Measurements from ENCODE around the gene KLHDC3.

KLHDC3 gene

DNA sequence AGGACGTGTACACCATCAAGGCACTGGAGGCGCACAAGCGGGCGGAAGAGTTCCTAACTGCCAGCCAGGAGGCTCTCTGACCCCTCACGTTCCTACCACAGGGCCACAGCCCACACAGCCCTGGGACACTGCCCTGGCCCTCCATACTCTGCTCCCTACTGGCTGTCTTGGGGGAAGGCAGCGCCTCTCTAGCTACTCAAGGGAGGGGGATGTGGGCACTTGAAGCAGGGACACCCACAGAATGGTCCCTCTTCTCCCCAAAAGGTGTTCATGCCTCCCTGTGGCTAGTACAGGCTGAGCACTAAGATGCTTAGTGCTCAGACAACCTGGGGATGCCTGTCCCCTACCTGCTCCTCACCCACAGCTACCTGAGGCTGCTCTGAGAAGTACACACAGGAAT lies 2.8 kb upstream of the KLHDC3 start:
- Histone ChIP-seq H3K9ac (ENCODE audit: low read length) (no peak overlapping the region; the same call in 1 of the 2 replicates), H3K4me3 (ENCODE audit: low read depth, low read length, poor library complexity, severe bottlenecking) (no peak overlapping the region), H3K9me2 (ENCODE audit: low read depth, low read length) (no peaks in the 10 kb centered on the region), H3K4me1 (ENCODE audit: insufficient read depth, low read length, severe bottlenecking) (peaks cover 23% of the 10 kb centered on the region), H3K79me2 (ENCODE audit: insufficient read depth, low read length) (peaks cover 10% of the 10 kb centered on the region; the same call in 1 of the 2 replicates), H3K36me3 (ENCODE audit: insufficient read depth, low read length) (peaks cover 60% of the 10 kb centered on the region), H2AFZ (ENCODE audit: low read length) (no peak overlapping the region), H3K27ac (ENCODE audit: low read depth, low read length, poor library complexity, severe bottlenecking) (no peak overlapping the region), H3K27me3 (ENCODE audit: insufficient read depth, low read length) (no peaks in the 10 kb centered on the region), H3F3A (ENCODE audit: insufficient read depth, low read length) (no peaks in the 10 kb centered on the region), H3K9me3 (ENCODE audit: low read length) (no peaks in the 10 kb centered on the region), H3K4me2 (ENCODE audit: low read length) (no peak overlapping the region), H4K20me1 (ENCODE audit: insufficient read depth, low read length) (no peaks in the 10 kb centered on the region)
- TF ChIP-seq, protein P1, sequence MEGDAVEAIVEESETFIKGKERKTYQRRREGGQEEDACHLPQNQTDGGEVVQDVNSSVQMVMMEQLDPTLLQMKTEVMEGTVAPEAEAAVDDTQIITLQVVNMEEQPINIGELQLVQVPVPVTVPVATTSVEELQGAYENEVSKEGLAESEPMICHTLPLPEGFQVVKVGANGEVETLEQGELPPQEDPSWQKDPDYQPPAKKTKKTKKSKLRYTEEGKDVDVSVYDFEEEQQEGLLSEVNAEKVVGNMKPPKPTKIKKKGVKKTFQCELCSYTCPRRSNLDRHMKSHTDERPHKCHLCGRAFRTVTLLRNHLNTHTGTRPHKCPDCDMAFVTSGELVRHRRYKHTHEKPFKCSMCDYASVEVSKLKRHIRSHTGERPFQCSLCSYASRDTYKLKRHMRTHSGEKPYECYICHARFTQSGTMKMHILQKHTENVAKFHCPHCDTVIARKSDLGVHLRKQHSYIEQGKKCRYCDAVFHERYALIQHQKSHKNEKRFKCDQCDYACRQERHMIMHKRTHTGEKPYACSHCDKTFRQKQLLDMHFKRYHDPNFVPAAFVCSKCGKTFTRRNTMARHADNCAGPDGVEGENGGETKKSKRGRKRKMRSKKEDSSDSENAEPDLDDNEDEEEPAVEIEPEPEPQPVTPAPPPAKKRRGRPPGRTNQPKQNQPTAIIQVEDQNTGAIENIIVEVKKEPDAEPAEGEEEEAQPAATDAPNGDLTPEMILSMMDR (IDR thresholded peaks at IDR 0.05; ENCODE audit: low read length), result no peak
- TF ChIP-seq EZH2 (IDR thresholded peaks at IDR 0.05; ENCODE audit: borderline replicate concordance, low read length), result no peak

DNA sequence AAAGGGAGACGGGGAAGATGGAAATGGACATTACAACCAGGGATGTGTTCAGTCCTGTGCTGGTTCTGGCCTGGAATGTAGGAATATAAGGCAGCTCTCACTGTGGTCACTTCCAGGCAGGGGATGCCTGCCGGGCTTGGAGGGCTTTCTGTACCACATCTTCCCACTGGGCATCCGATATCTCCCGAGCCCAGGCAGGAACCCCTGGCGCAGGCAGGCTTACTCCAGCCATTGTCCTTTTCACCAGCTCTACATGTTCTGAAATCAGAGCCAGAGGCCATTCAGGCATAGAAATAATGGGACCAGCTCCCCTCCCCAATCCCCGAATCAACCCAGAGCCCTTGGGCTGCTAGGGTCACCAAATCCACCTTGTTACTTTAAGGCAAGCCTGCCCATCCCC lies 1.7 kb upstream of the KLHDC3 start:
- Histone ChIP-seq H3K4me2 (ENCODE audit: low read length) (peak overlapping the region; percentile 87), H3K27me3 (ENCODE audit: insufficient read depth, low read length) (no peaks in the 10 kb centered on the region), H3K4me3 (ENCODE audit: low read depth, low read length, poor library complexity, severe bottlenecking) (peak overlapping the region; percentile 75), H3K9me2 (ENCODE audit: low read depth, low read length) (no peaks in the 10 kb centered on the region), H3K36me3 (ENCODE audit: insufficient read depth, low read length) (peaks cover 53% of the 10 kb centered on the region), H2AFZ (ENCODE audit: low read length) (no peak overlapping the region), H3K4me1 (ENCODE audit: insufficient read depth, low read length, severe bottlenecking) (peaks cover 23% of the 10 kb centered on the region), H4K20me1 (ENCODE audit: insufficient read depth, low read length) (no peaks in the 10 kb centered on the region), H3K9me3 (ENCODE audit: low read length) (no peaks in the 10 kb centered on the region), H3F3A (ENCODE audit: insufficient read depth, low read length) (no peaks in the 10 kb centered on the region), H3K9ac (ENCODE audit: low read length) (peak overlapping the region; percentile 89; the same call in 1 of the 2 replicates), H3K27ac (ENCODE audit: low read depth, low read length, poor library complexity, severe bottlenecking) (no peak overlapping the region), H3K79me2 (ENCODE audit: insufficient read depth, low read length) (peaks cover 10% of the 10 kb centered on the region; the same call in 1 of the 2 replicates)
- TF ChIP-seq, protein P1 (IDR thresholded peaks at IDR 0.05; ENCODE audit: low read length), result no peak
- TF ChIP-seq EZH2 (IDR thresholded peaks at IDR 0.05; ENCODE audit: borderline replicate concordance, low read length), result no peak

DNA sequence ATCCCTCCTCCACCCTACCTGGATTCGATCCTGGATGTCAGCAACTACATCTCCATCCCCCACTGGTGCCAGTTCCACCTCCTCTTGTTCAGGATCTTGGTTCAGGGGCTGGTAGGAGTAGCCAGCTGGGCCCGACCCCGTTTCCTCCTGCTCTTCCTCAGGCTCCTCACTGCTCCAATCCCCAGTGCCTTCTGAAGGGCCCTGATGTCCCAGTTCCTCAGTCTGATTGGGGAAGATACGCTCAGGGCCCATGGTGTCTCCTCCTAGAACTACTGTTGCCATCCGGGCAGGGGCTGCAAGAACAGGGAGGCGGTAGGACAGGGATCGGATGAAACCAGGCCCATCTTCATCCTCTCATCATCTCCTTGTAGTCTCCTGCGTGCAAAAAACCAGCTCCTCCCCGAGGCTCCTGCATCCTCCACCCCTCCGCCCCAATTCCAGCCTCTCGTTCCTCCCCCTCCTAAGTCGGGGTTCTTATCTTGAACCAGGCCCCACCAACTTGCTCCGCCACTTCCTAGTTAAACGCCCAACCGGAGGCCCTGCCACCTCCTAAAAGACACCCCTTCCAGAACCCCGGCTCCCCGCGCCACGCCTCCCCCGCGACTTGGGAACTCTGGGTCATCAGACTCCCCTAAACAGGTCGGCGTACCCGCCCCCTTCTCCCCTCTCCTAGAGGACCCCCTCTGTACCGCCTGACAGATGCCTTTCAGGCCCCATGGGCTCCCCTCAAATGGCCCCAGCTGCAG lies 779 bp upstream of the KLHDC3 start:
- H3F3A ChIP-seq (ENCODE audit: insufficient read depth, low read length), result no peaks in the 10 kb centered on the region
- H3K36me3 ChIP-seq (ENCODE audit: insufficient read depth, low read length), result peaks cover 53% of the 10 kb centered on the region
- H3K27ac ChIP-seq (ENCODE audit: low read depth, low read length, poor library complexity, severe bottlenecking), result peak overlapping the region; percentile 29
- H4K20me1 ChIP-seq (ENCODE audit: insufficient read depth, low read length), result no peaks in the 10 kb centered on the region
- TF ChIP-seq, protein P1 (IDR thresholded peaks at IDR 0.05; ENCODE audit: low read length), result no peak
- no peak for TF ChIP-seq EZH2 (IDR thresholded peaks at IDR 0.05; ENCODE audit: borderline replicate concordance, low read length)
- H3K9me3 ChIP-seq (ENCODE audit: low read length), result no peaks in the 10 kb centered on the region
- H3K4me1 ChIP-seq (ENCODE audit: insufficient read depth, low read length, severe bottlenecking), result peaks cover 23% of the 10 kb centered on the region
- H3K79me2 ChIP-seq (ENCODE audit: insufficient read depth, low read length), result peaks cover 10% of the 10 kb centered on the region; the same call in 1 of the 2 replicates
- H2AFZ ChIP-seq (ENCODE audit: low read length), result no peak overlapping the region
- peak overlapping the region; percentile 87 for H3K4me2 ChIP-seq (ENCODE audit: low read length)
- peak overlapping the region; percentile 89 for H3K9ac ChIP-seq (ENCODE audit: low read length)
- no peaks in the 10 kb centered on the region for H3K9me2 ChIP-seq (ENCODE audit: low read depth, low read length)
- no peaks in the 10 kb centered on the region for H3K27me3 ChIP-seq (ENCODE audit: insufficient read depth, low read length)
- peak overlapping the region; percentile 75 for H3K4me3 ChIP-seq (ENCODE audit: low read depth, low read length, poor library complexity, severe bottlenecking)
